SK-MEL-5 (cell line): Measurements from ENCODE around the gene MLLT11. TPM values are rescaled to one million over a fixed set of nuclear protein-coding genes. Genes with fewer than 3 reads are reported as not detected.

Source experiments
- DNase-seq: peaks from one replicate; pipeline ENCODE4 v3.0.0-alpha.2; 2016; ENCODE audit warnings: low read depth, low spot score
- in situ Hi-C: cut with HindIII; loops from 2 replicates; pipeline ENCODE4 v1.10.0; 2016; ENCODE audit warnings: low sequenced_read_pairs, high pct_unique_total_duplicates, low pct_unique_long_range_greater_than_20kb
- polyA plus RNA-seq, 2 experiments: library from polyadenylated mRNA; depleted of rRNA; stranded (reverse); fragments of >200 nt; gene quantifications; 2 replicates each; pipeline ENCODE4 v1.2.3, GENCODE V29; 2015
- total RNA-seq: library from RNA; depleted of rRNA; stranded (reverse); fragments of >200 nt; shearing (Covaris generic); gene quantifications from 2 replicates; pipeline ENCODE4 v1.2.3, GENCODE V29; 2014; rRNA removed

Gene MLLT11, protein sequence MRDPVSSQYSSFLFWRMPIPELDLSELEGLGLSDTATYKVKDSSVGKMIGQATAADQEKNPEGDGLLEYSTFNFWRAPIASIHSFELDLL
- total RNA-seq, result 3.5 and 3.6 TPM in 2 replicates
- 5.3 and 5.7 TPM in 2 replicates for polyA plus RNA-seq (2015; cell fraction: cytosol; rRNA removed)
- polyA plus RNA-seq (2015; cell fraction: nucleus; rRNA removed), result 6.4 and 7.4 TPM in 2 replicates

DNA sequence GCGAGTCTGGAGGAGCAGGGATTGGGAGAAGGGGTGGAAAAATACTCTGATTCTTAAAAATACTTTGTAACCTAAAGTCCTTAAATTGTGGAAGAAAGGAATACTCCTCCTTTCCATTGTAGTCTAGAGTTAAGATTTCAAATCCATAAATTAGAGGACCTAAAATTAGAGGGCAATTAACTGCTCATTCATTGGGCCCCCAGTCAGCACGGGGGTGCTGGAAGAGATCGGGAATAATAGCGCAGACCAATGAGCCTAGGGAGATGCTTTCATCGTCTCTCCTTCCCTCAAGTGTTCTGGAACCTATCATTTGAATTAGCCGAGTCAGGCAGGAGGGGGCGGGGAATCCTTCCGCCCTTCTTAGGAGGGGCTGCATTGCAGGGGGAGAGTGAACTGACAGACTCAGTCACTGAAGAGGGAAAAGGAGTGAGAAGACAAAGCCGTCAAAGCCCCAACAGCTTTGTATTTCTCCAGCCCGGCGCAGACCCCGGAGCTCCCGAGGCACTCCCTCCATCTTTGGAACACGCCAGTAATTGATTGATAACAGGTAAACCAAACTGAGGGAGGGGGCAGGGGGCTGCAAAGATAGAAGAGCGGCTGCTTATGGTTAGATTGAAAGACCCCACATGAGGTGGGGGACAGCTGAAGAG is at the start of gene MLLT11:
Gene MLLT11 (plus strand): TSS at position 391 of the 650 bp plus-strand sequence. CDS start 6,828 bp downstream, outside the sequence.
- DNase-seq, result peak; percentile 53
- in situ Hi-C loops, result no loop called here

DNA sequence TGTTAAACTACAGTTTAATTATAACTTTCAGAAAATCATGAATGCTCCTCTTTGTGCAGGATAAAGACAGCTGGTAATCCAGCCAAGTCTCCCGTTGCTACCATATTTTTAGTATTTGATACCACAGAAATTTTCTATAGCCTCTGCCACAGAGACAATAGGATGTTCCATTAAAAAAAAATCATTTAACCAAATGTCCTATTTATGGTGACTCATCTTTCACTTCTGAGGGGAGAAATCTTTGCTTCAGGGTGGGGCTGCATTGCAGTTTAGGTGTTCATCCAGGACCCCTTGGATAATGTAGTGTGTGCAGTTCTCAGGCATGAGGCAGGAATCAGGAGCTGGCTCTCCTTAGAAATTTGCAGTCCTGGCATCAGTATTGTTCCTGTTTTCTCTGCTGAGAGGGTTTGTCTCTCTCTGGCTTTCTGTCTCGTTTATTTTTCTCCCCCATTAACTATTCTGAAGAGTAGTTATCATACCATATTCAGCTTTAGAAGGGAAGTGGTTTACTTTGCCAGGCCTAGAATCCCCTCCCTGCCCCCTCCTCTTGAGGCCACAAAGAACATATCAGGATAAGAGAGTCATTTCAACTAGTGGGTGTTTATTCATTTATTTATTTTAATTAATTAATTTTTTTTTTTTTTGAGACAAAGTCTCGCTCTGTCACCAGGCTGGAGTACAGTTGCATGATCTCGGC is 48.9 kb upstream of the MLLT11 start:
- in situ Hi-C loops, result no loop called here
- no peak for DNase-seq

DNA sequence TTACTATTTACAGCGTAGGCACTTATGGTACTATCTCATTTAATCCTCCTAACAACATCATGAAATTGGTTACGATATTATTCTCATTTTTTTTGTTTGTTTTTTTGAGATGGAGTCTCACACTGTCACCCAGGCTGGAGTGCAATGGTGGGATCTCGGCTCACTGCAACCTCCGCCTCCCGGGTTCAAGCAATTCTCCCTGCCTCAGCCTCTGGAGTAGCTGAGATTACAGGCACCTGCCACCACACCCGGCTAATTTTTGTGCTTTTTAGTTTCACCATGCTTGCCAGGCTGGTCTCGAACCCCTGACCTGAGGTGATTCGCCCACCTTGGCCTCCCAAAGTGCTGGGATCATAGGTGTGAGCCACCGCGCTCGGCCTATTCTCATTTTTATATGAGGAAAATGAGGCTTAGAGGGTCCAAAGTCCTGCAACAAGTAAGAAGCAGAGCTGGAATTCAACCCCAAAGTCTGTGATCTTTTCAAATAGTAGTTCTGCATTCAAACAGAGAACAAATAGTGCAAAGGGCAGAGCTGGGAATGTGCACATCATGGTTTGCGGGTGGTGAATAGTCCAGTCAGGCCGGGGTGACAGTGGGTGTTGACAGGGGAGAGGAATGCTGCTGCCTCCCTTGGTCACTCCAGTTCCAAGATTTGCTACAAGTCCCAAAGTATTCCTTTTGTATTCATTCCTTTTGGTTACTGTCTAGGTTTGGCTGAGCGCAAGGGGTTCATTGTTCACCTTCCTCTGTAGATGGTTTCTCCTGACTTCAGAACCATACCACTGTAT is 47.3 kb upstream of the MLLT11 start:
- DNase-seq, result no peak
- in situ Hi-C loops, result no loop called here

DNA sequence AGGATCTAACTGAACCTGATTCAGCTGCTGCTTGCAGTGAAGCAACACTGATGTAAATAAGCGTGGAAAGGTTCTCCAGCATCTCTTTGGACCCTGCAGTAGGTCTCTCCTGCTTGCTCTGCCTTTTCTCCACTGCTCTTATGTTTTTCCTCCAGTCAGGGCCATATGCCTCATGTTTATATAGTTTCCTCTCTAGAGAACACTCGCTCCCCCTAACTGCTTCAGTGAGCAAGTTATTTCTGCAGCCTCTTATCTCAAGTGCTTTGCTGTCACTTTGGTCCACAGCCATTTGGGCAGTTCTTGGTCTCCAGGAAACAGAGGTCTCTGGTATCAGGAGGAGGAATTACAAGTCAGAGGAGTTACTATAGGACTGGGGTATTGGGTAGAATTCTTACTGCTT is 46.7 kb upstream of the MLLT11 start:
- in situ Hi-C loops, result no loop called here

DNA sequence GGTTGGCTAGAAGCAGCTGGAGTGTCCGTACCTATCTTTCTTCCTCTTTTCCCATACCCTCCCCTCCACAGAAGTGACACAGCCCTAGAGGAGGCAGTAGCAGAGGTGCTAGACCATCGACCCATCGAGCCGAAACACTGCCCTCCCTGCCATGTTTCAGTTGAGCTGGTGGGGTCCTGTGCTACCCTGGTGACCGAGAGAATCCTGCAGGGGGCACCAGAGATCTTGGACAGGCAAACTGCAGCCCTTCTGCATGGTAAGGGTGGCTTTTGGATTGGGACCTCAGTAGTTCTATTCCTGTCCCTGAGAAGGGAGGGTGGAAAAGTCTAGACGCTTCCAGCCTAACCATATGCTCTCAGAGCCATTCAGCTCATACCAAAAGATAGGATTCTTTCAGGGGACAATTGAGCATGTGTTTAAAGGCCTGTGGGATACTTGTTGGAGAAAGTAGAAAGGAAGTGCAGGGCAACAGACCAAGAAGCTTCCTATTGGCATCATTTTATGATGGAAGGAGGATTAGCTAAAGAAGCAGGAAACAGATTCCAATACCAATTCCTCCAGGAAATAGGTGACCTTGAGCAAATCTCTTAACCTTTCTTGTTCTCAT is 35.6 kb upstream of the MLLT11 start:
- in situ Hi-C loops, result no loop called here
- DNase-seq, result peak; percentile 96

More for the DNA sequence above, 46.7 kb upstream of the MLLT11 start:
- DNase-seq, result no peak

DNA sequence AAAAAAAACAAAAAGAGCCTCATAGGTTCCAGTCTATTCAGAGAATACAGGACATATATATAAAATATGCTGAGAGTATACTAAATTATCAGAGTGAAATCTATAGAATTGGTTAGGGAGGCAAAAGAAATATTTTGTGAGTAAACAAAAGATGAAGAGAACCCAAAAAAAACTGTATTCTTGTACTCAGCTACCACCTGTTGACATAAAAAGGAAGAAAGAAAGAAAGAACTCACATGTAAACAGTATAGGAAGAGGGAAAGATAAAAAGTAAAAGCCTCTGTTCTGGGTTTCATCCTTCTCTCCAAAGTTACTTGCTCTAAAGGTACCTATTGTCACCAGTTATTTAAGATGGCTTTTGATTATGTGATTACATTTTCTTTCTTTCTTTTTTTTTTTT is 33.7 kb upstream of the MLLT11 start:
- in situ Hi-C loops, result no loop called here
- no peak for DNase-seq

DNA sequence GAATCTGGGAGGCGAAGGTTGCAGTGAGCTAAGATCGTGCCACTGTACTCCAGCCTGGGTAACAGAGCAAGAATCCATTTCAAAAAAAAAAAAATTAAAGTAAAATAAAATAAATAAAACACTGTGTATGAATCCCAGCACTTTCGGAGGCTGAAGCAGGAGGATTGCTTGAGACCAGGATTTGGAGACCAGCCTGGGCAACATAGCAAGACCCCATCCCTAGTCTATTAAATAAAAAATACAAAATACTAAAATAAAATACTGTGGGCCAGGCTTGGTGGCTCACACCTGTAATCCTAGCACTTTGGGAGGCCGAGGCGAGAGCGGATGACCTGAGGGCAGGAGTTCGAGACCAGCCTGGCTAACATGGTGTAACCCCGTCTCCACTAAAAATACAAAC is 28.0 kb upstream of the MLLT11 start:
- in situ Hi-C loops, result no loop called here
- DNase-seq, result no peak

DNA sequence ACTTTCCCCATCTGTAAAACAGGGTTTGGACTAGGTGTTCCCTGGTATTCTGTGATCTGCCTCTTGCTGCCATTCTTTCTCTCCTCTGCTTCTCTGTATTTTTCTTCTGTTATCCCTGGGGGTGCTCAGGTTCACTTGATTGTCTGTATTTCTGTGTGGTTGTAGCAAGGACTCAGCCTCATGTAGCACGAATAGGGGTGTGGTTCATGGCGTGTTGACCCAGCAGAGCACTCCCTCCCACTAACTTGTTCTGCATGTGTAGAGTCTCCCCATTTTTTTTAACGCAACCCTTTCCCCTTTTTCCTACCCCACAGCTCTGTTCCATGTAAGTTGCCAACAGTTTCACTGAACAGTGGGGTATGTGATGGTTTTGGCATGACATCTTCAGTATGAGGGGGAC is 25.0 kb upstream of the MLLT11 start:
- DNase-seq, result no peak
- in situ Hi-C loops, result no loop called here

DNA sequence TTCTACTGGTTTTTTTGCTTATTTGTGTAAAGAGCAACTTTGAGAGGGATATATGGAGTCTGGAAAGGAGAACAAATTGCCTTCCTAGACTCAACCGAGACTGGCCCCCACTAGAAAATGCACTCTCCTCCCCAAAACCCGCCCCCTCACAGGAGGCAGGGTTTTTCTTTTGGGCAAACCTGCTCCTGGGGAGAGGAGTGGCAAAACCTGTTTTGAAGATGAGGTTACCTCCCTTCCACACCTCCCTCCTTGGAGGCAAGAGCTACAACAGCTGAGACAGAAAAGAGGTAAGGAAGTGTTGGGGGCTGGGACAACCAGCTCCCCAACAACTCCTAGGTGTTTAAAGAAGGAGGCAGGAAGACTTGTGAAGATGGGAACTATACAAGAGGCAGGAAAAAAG is 23.8 kb upstream of the MLLT11 start, which contains the start of gene BNIPL:
Gene BNIPL (plus strand): TSS at position 231 of the 400 bp plus-strand sequence. CDS start 140 bp downstream, at position 371.
- in situ Hi-C loops, result no loop called here
- DNase-seq, result no peak

DNA sequence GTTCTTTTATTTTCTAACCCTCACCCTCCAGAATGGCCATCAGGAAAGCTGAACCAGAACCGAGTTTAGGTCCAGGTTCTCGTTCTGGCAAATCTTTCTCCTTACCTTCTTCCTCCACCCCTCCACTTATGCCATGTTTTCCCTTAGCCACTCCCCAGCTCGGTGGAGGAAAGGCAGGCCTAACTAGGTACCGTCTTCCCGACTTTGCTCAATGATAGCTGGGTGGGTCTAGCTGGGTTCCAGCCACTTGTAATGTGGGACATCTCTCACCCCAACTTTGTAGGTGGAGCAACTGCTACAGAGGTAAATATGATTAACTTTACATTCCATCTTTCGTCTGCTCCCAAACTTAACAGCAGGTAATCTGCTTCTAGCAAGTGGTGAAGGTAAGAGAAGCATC is 23.2 kb upstream of the MLLT11 start:
- in situ Hi-C loops, result no loop called here
- no peak for DNase-seq

DNA sequence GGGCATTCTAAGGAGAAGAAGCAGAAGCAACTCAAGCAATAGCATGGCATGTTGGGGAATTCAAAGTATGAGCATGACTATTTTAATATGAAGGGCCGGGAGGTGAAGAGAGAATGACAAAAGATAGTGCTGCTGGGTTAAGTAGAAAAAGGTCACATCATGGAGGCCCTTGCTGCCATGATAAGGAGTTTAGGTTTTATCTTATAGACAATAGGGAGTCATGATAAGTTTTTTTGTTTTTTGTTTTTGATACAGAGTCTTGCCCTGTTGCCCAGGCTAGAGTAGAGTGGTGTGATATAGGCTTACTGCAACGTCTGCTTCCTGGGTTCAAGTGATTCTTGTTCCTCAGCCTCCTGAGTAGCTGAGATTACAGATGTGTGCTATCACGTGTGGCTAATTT is 20.7 kb upstream of the MLLT11 start:
- in situ Hi-C loops, result no loop called here
- no peak for DNase-seq

DNA sequence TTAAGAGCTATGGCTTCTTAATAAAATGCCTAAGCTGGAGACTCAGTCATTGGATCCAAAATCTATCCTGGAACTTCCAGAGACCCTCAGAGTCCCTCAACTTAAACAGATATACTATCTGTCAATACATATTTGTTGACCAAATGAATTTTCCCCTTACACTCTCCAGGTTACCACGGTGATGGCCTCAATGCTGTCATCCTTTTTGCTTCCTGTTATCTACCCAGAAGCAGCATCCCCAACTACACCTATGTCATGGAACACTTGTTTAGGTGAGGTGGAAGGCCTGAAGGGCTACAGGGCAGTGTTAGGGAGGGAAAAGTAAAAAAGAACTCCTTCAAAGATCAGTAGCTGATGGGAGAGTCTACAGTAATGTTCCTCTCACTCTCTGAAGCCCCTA is 17.0 kb upstream of the MLLT11 start:
- in situ Hi-C loops, result no loop called here
- no peak for DNase-seq

DNA sequence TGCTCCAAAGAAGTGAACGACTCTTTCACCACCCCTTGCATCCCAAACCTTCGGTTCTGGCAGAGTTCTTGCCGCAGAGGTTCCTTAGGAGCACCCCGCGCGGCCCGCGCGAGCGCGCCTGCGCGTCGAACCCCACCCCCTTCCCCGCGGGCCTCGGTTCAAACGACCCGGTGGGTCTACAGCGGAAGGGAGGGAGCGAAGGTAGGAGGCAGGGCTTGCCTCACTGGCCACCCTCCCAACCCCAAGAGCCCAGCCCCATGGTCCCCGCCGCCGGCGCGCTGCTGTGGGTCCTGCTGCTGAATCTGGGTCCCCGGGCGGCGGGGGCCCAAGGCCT is 12.6 kb upstream of the MLLT11 start, which contains the start of gene C1orf56:
Gene C1orf56 (plus strand): TSS at position 161 of the 334 bp plus-strand sequence. CDS start 97 bp downstream, at position 258.
- in situ Hi-C loops, result no loop called here
- peak; percentile 74 for DNase-seq

DNA sequence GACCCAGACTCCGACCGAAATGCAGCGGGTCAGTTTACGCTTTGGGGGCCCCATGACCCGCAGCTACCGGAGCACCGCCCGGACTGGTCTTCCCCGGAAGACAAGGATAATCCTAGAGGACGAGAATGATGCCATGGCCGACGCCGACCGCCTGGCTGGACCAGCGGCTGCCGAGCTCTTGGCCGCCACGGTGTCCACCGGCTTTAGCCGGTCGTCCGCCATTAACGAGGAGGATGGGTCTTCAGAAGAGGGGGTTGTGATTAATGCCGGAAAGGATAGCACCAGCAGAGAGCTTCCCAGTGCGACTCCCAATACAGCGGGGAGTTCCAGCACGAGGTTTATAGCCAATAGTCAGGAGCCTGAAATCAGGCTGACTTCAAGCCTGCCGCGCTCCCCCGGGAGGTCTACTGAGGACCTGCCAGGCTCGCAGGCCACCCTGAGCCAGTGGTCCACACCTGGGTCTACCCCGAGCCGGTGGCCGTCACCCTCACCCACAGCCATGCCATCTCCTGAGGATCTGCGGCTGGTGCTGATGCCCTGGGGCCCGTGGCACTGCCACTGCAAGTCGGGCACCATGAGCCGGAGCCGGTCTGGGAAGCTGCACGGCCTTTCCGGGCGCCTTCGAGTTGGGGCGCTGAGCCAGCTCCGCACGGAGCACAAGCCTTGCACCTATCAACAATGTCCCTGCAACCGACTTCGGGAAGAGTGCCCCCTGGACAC is 12.1 kb upstream of the MLLT11 start:
- in situ Hi-C loops, result no loop called here

DNA sequence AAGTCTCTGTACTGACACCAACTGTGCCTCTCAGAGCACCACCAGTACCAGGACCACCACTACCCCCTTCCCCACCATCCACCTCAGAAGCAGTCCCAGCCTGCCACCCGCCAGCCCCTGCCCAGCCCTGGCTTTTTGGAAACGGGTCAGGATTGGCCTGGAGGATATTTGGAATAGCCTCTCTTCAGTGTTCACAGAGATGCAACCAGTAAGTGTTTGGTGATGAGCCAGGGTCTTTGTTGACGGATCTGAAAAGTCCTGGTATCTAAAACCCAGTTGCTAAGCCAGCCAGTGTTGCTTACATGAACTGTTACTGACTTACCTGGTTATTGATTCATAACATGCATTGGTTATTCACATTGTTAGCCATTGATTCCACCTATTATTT is 11.6 kb upstream of the MLLT11 start:
- in situ Hi-C loops, result no loop called here
- no peak for DNase-seq

More for the DNA sequence above, 12.1 kb upstream of the MLLT11 start:
- DNase-seq, result peak; percentile 79

DNA sequence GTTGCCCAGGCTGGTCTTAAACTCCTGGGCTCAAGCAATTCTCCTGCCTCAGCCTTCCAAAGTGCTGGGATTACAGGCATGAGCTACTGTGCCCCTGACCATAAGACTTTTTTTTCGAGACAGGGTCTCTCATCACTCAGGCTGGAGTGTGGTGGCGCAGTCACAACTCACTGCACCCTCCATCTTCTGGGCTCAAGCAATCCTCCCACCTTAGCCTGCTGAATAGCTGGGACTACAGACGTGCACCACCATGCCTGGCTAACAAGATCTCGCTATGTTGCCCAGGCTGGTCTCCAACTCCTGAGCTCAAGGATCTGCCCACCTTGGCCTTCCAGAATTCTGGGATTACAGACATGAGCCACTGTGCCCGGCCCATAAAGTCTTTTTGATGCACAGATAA is 10.7 kb upstream of the MLLT11 start:
- in situ Hi-C loops, result no loop called here
- DNase-seq, result no peak

DNA sequence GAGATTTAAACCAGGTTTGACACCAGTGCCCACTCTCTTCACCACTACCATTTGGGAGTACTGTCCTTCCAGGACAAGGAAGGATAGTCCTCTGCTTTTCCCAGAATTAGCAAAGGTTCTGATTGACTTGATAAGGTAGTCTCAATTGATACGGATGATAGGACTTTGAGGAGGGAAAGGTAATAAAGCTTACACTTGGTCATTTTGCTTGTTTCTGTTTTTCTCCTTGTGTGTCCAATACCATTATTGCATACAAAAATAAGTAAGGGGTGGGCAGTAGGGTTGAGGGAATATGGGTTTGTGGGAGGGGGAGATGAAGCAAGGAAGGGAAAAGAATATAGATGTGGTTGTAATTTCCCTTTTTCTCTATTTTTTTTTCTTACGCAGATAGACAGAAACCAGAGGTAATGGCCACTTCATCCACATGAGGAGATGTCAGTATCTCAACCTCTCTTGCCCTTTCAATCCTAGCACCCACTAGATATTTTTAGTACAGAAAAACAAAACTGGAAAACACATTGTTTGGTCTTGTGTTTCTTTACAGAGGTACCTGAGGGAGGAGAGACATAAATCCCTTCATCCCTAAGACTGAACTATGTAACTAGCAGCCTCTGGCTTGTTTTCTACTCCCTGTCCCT is 10.0 kb upstream of the MLLT11 start:
- DNase-seq, result no peak
- in situ Hi-C loops, result no loop called here
